Hepatocyte (in vitro differentiated cells): Measurements from ENCODE around the gene OAF. TPM values are rescaled to one million over a fixed set of nuclear protein-coding genes. Genes with fewer than 3 reads are reported as not detected.

Experiments
- DNase-seq: peaks from one replicate; pipeline ENCODE4 v3.0.0-alpha.2; 2016; ENCODE audit warnings: low spot score
- H2AFZ ChIP-seq: fragments of 200-600 bp; sonication (generic); 2 replicates; pipeline ENCODE4 v1.6.0; 2016; ENCODE audit warnings: antibody characterized with exemption, mild to moderate bottlenecking
- H3K27ac ChIP-seq: fragments of 200-600 bp; sonication (generic); 2 replicates; pipeline ENCODE4 v1.5.1; 2016; ENCODE audit warnings: mild to moderate bottlenecking
- H3K27me3 ChIP-seq: fragments of 200-600 bp; sonication (generic); 2 replicates; pipeline ENCODE4 v1.6.1; 2016
- H3K36me3 ChIP-seq: fragments of 200-600 bp; sonication (generic); replicated peaks from 2 replicates; pipeline ENCODE4 v1.5.1; 2016; ENCODE audit warnings: low read depth; ENCODE audit not compliant: insufficient read depth
- H3K4me1 ChIP-seq: fragments of 200-600 bp; sonication (generic); 2 replicates; pipeline ENCODE4 v1.5.1; 2016; ENCODE audit warnings: mild to moderate bottlenecking, moderate library complexity; ENCODE audit not compliant: insufficient read depth
- H3K4me2 ChIP-seq: fragments of 200-600 bp; sonication (generic); 2 replicates; pipeline ENCODE4 v1.6.0; 2016
- H3K4me3 ChIP-seq: fragments of 200-600 bp; sonication (generic); 2 replicates; pipeline ENCODE4 v1.5.1; 2016; ENCODE audit warnings: mild to moderate bottlenecking
- H3K79me2 ChIP-seq: fragments of 200-600 bp; sonication (generic); 2 replicates; pipeline ENCODE4 v1.6.0; 2017; ENCODE audit warnings: mild to moderate bottlenecking
- H3K9me2 ChIP-seq: fragments of 200-600 bp; sonication (generic); replicated peaks from 2 replicates; pipeline ENCODE4 v1.6.0; 2017; ENCODE audit warnings: mild to moderate bottlenecking; ENCODE audit not compliant: insufficient read depth
- H3K9me3 ChIP-seq: fragments of 200-600 bp; sonication (generic); 2 replicates; pipeline ENCODE4 v1.5.1; 2016; ENCODE audit warnings: low read depth, mild to moderate bottlenecking
- H4K20me1 ChIP-seq: fragments of 200-600 bp; sonication (generic); 2 replicates; pipeline ENCODE4 v1.6.0; 2016; ENCODE audit warnings: mild to moderate bottlenecking; ENCODE audit not compliant: insufficient read depth, poor library complexity, severe bottlenecking
- EZH2 ChIP-seq: fragments of 200-600 bp; sonication (generic); IDR thresholded peaks from 2 replicates; pipeline ENCODE4 v1.6.1; 2016; ENCODE audit warnings: antibody characterized with exemption, mild to moderate bottlenecking, borderline replicate concordance
- EZH2phosphoT487 ChIP-seq: fragments of 200-600 bp; sonication (generic); IDR thresholded peaks from one replicate; pipeline ENCODE4 v1.6.1; 2018; ENCODE audit warnings: antibody characterized with exemption, mild to moderate bottlenecking, low read depth, moderate library complexity; ENCODE audit not compliant: unreplicated experiment, severe bottlenecking
- WGBS: methylation state at CpG from one replicate; pipeline ENCODE4 v1.1.6; 2016; ENCODE audit warnings: low lambda C conversion rate; ENCODE audit errors: missing lambda C conversion rate; 5-methylcytosine and 5-hydroxymethylcytosine counted together
- polyA plus RNA-seq: library from polyadenylated mRNA; unstranded; fragments of >200 nt; fragmentation: Nextera tagmentation; extraction: Ambion mirVana; gene quantifications from 2 replicates; pipeline ENCODE4 v1.2.1, GENCODE V29; 2016
- total RNA-seq: library from RNA; depleted of rRNA; stranded (reverse); fragments of >200 nt; gene quantifications from 2 replicates; pipeline ENCODE4 v1.2.3, GENCODE V29; 2014
- TF ChIP-seq, protein P1 (sequence below): fragments of 200-600 bp; sonication (generic); IDR thresholded peaks from 2 replicates; pipeline ENCODE4 v1.5.1; 2016; ENCODE audit warnings: antibody characterized with exemption, mild to moderate bottlenecking; ENCODE audit not compliant: poor library complexity

The OAF gene
- total and polyA plus RNA-seq, 2 experiments from 2014 or later, result 63.9 to 102 TPM

DNA sequence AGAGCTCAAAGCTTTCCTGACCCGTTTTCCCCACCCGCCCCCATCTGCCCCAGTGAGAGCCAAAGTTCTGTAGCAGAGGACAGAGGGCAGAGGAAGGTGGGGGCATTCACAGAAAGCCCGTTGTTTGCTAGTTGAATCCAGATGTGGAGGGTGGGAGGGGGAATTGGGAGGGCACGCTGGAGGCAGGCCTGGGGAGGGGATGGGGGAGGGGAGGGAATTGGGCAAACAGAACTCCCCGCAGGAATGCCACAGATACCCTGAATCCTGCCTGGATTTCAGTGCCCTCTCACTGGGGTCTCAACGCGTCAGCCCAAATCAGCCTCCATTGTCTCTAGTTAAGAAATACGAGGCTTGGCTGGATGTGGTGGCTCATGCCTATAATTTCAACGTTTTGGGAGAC is 12.9 kb upstream of the OAF start:
- no peak for DNase-seq
- Histone ChIP-seq H3K27ac (peak overlapping the region; percentile 64), H3K9me2 (no peaks in the 10 kb centered on the region), H3K36me3 (no peaks in the 10 kb centered on the region), H3K4me1 (peaks cover 48% of the 10 kb centered on the region), H3K9me3 (no peaks in the 10 kb centered on the region), H3K4me3 (no peak overlapping the region), H3K4me2 (peak overlapping the region; percentile 54), H4K20me1 (no peaks in the 10 kb centered on the region), H3K79me2 (no peaks in the 10 kb centered on the region), H2AFZ (no peak overlapping the region), H3K27me3 (no peaks in the 10 kb centered on the region)
- 27% methylated on average over 7 of the region's 9 CpGs for WGBS
- TF ChIP-seq, protein P1, sequence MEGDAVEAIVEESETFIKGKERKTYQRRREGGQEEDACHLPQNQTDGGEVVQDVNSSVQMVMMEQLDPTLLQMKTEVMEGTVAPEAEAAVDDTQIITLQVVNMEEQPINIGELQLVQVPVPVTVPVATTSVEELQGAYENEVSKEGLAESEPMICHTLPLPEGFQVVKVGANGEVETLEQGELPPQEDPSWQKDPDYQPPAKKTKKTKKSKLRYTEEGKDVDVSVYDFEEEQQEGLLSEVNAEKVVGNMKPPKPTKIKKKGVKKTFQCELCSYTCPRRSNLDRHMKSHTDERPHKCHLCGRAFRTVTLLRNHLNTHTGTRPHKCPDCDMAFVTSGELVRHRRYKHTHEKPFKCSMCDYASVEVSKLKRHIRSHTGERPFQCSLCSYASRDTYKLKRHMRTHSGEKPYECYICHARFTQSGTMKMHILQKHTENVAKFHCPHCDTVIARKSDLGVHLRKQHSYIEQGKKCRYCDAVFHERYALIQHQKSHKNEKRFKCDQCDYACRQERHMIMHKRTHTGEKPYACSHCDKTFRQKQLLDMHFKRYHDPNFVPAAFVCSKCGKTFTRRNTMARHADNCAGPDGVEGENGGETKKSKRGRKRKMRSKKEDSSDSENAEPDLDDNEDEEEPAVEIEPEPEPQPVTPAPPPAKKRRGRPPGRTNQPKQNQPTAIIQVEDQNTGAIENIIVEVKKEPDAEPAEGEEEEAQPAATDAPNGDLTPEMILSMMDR, result no peak
- TF ChIP-seq EZH2, result no peak
- TF ChIP-seq EZH2phosphoT487, result no peak

DNA sequence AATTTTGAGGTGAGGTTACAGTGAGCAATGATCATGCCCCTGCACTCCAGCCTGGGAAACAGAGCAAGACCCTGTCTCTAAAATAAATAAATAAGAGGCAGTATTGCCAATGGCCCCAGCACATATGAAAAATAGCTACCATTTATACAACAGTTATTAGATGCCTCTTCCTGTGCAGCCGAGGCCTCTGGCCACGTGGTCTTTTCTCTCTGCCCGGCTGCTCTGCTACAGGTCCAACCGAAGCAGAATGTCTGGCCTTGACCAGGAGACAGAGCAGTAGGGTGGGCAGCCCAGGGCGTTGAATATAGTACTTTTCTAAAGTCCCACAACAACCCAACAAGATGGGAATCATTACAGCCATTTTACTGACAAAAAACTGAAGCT is 12.4 kb upstream of the OAF start:
- H3K4me2 ChIP-seq, result peak overlapping the region; percentile 42
- no peaks in the 10 kb centered on the region for H3K36me3 ChIP-seq
- no peaks in the 10 kb centered on the region for H3K79me2 ChIP-seq
- no peak for DNase-seq
- no peaks in the 10 kb centered on the region for H3K9me2 ChIP-seq
- no peaks in the 10 kb centered on the region for H4K20me1 ChIP-seq
- no peaks in the 10 kb centered on the region for H3K27me3 ChIP-seq
- peaks cover 44% of the 10 kb centered on the region for H3K4me1 ChIP-seq
- H3K27ac ChIP-seq, result peak overlapping the region; percentile 64
- H3K9me3 ChIP-seq, result no peaks in the 10 kb centered on the region
- no peak overlapping the region for H3K4me3 ChIP-seq
- H2AFZ ChIP-seq, result no peak overlapping the region
- WGBS, result 48% methylated on average over 5 of the region's 5 CpGs
- TF ChIP-seq EZH2 (no peak), EZH2phosphoT487 (no peak)
- TF ChIP-seq, protein P1, result no peak

DNA sequence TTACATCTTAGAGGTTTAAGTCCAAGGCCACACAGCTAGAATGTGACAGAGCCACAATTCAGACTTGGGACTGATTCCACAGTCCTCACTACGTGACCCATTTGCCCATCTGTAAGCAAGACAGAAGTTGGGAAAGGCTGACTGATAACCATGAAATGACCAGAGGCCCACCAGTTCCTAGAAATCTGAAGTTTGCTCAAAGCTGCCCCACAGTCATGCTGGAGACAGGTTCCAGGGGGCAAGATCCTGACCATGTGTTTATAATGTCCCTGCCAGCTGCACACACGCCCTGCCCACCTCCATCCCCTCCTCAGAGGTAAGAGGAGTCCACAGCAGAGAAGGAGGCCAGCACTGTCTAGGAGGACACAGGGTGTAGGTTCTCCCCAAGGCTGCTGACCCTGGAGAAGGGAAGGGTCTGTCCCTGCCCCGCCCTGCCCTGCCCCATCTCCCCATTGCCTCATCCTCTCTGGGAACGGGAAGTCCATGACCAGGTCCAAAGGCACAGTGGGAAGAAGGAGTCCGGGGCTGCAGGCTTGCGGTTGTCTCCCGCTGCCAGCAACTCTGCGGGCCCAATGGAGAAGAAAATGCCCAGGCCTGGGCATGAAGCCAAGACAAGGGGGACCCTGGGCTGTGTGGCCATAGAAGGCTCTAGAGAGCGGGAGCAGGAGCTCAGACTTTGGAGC is 11.9 kb upstream of the OAF start:
- Histone ChIP-seq H3K79me2 (no peaks in the 10 kb centered on the region), H3K9me2 (no peaks in the 10 kb centered on the region), H3K4me3 (no peak overlapping the region), H3K27ac (peak overlapping the region; percentile 64), H3K27me3 (no peaks in the 10 kb centered on the region), H3K4me2 (no peak overlapping the region), H4K20me1 (no peaks in the 10 kb centered on the region), H2AFZ (no peak overlapping the region), H3K4me1 (peaks cover 44% of the 10 kb centered on the region), H3K36me3 (no peaks in the 10 kb centered on the region), H3K9me3 (no peaks in the 10 kb centered on the region)
- WGBS, result 88% methylated on average over 9 of the region's 9 CpGs
- TF ChIP-seq EZH2phosphoT487 (no peak), EZH2 (no peak)
- TF ChIP-seq, protein P1, result no peak
- DNase-seq, result no peak
